NCI-H1092 (cell line): ENCODE measurements around the gene FOXO3B.
"Not testable (repeated sequence)": the region's sequence is repeated elsewhere in the genome, so short reads cannot be mapped to it uniquely, and the experiment has no call there.

Source experiments
- DNase-seq: peaks from one replicate; lab custom pipeline; 2025; lab: John Stamatoyannopoulos, UW

FOXO3B gene

DNA sequence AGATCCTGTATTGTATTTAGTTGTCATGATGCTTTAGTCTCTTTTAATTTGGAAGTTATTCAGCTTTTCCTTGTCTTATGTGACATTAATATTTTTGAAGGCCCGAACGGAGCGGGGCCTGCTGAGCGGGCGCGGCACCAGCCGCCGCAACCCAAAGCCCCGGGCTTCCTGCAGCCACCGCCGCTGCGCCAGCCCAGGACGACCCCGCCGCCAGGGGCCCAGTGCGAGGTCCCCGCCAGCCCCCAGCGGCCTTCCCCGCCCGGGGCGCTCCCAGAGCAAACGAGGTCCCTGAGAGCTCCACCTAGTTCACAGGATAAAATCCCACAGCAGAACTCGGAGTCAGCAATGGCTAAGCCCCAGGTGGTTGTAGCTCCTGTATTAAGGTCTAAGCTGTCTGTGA lies 32.0 kb downstream of the FOXO3B start:
- DNase-seq: not testable (repeated sequence)

- DNase-seq: not testable (repeated sequence)
Observed at GRCh38 chr17:18644291-18644690, 37.8 kb downstream of the FOXO3B start, which contains the start of gene TBC1D28. TSS of gene TBC1D28 (minus strand) at chr17:18644391. CDS start at chr17:18641352, 3,039 bp downstream.

GRCh38 chr17:18643124-18643523 lies 39.0 kb downstream of the FOXO3B start:
- not testable (repeated sequence) for DNase-seq

- not testable (repeated sequence) for DNase-seq
Observed at GRCh38 chr17:18638357-18638756, 43.8 kb downstream of the FOXO3B start.

DNA sequence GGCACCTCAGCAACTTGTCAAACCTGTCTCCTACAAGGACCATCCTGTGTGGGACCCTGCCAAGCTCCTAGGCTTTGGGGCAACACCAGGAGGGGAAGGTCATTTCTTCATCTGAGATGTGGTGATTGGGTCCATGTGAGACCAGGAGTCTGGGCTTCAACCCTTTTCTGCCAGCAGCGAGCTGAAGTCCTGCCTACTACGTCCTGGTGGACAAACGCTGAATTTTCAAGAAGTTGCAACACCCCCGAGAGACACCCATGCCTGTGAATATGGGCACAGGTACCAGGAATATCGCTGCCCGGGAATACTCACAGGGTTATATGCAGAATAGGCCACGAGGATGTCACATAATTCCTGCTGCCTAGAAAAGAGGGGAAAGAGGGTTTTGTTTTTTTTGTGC lies 45.9 kb downstream of the FOXO3B start:
- not testable (repeated sequence) for DNase-seq

DNA sequence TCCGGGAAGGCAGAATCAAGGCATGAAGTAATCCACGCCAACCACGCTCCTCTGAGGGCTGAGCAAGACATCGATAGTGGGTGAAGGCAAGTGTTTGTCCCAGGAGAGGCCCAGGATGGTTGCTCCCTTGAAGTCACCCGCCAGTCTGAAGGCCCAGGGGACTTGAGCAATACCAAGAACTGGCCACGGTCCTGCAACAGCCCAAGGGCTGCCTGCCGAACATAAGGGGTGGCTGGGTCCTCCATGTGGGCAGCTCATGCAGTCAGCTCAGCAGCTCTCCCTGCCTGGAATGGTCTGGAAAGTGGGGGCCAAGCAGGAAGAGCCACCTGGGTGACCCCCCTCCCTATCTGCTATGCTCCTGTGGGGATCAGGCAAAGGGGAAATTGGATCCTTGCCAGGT lies 46.3 kb downstream of the FOXO3B start:
- DNase-seq: not testable (repeated sequence)

GRCh38 chr17:18634550-18635263 lies 47.4 kb downstream of the FOXO3B start:
- not testable (repeated sequence) for DNase-seq
